H1 (cell line): ENCODE measurements around the gene PDE4D. TPM values are rescaled to one million over a fixed set of nuclear protein-coding genes. Genes with fewer than 3 reads are reported as not detected.

Experiments
- CTCF ChIA-PET: fragments of 300-600 bp; sonication (Branson Sonifier 250); formaldehyde crosslinking; loops from one replicate; lab custom pipeline; 2021; ENCODE audit not compliant: partially characterized antibody; lab: Charles Lee
- POLR2A ChIA-PET: fragments of 300-600 bp; sonication (Branson Sonifier 250); formaldehyde crosslinking; loops from one replicate; lab custom pipeline; 2021; ENCODE audit warnings: inconsistent platforms; ENCODE audit not compliant: partially characterized antibody; lab: Charles Lee
- DNase-seq, 2 experiments: peaks; one replicate each; pipeline versions ENCODE4 v3.0.0 to v3.0.0-alpha.2; 2010 to 2022; ENCODE audit warnings: low spot score in 2 of 2, low read depth in 1 of 2, mixed read lengths in 1 of 2
- FAIRE-seq: peaks from 2 replicates; lab custom pipeline; 2011; peaks lifted over from hg19 to GRCh38; lab: Jason Lieb, UNC
- H2AFZ ChIP-seq: 2 replicates; pipeline ENCODE4 v1.8.1; 2012; ENCODE audit warnings: low read length, inconsistent platforms
- H2AK5ac ChIP-seq: 2 replicates; pipeline ENCODE4 v1.6.1; 2013; ENCODE audit warnings: low read depth, low read length
- H2BK120ac ChIP-seq: replicated peaks from 2 replicates; pipeline ENCODE3; 2013; ENCODE audit warnings: low read depth, low read length, inconsistent platforms
- H2BK12ac ChIP-seq: 2 replicates; pipeline ENCODE4 v1.6.1; 2013; ENCODE audit warnings: low read depth, low read length
- H2BK15ac ChIP-seq: 2 replicates; pipeline ENCODE4 v1.6.1; 2013; ENCODE audit warnings: low read length
- H2BK20ac ChIP-seq: 2 replicates; pipeline ENCODE4 v1.6.1; 2013; ENCODE audit warnings: low read length
- H2BK5ac ChIP-seq: 2 replicates; pipeline ENCODE4 v1.6.1; 2013; ENCODE audit warnings: low read depth, low read length
- H3K14ac ChIP-seq: 2 replicates; pipeline ENCODE4 v1.6.1; 2013; ENCODE audit warnings: inconsistent platforms; ENCODE audit not compliant: insufficient read length
- H3K18ac ChIP-seq: 2 replicates; pipeline ENCODE4 v1.6.1; 2013; ENCODE audit warnings: low read length; ENCODE audit errors: extremely low read depth
- H3K23ac ChIP-seq: 2 replicates; pipeline ENCODE4 v1.6.1; 2013; ENCODE audit warnings: inconsistent platforms; ENCODE audit not compliant: insufficient read length
- H3K23me2 ChIP-seq: 2 replicates; pipeline ENCODE4 v1.6.1; 2013; ENCODE audit warnings: low read depth, low read length
- H3K27ac ChIP-seq: 2 replicates; pipeline ENCODE4 v1.6.1; 2011; ENCODE audit warnings: low read depth, low read length, inconsistent platforms
- H3K27me3 ChIP-seq, 4 experiments: replicated peaks in 1 of 4; 1 replicate in 1 of 4; 2 replicates in 3 of 4; pipeline versions ENCODE4 v1.6.1 to v1.8.1; 2011 to 2013; ENCODE audit warnings: low read length in 3 of 4, mild to moderate bottlenecking in 3 of 4, inconsistent platforms in 2 of 4, mixed read lengths in 2 of 4, moderate library complexity in 1 of 4; ENCODE audit not compliant: control insufficient read depth in 3 of 4, insufficient read depth in 3 of 4; ENCODE audit errors: extremely low read depth in 1 of 4
- H3K36me3 ChIP-seq, 4 experiments: 2 replicates each; pipeline versions ENCODE4 v1.6.1 to v1.8.1; 2011 to 2013; ENCODE audit warnings: mild to moderate bottlenecking in 4 of 4, low read length in 3 of 4, moderate library complexity in 2 of 4, control low read depth in 1 of 4, inconsistent platforms in 1 of 4; ENCODE audit not compliant: insufficient read depth in 4 of 4, control insufficient read depth in 2 of 4
- H3K4ac ChIP-seq: replicated peaks from 2 replicates; pipeline ENCODE3; 2013; ENCODE audit warnings: low read length, low read depth, mixed read lengths, inconsistent platforms; ENCODE audit not compliant: insufficient read length
- H3K4me1 ChIP-seq, 4 experiments: replicated peaks in 1 of 4; 1 replicate in 1 of 4; 2 replicates in 3 of 4; pipeline versions ENCODE4 v1.6.1 to v1.8.1; 2011 to 2013; ENCODE audit warnings: low read length in 3 of 4, inconsistent platforms in 2 of 4, mixed read lengths in 1 of 4; ENCODE audit not compliant: insufficient read depth in 4 of 4, control insufficient read depth in 3 of 4
- H3K4me2 ChIP-seq, 2 experiments: 2 replicates each; pipeline versions ENCODE4 v1.6.1 to v1.8.1; 2011 to 2013; ENCODE audit warnings: low read depth in 2 of 2, low read length in 2 of 2, control low read depth in 1 of 2, inconsistent platforms in 1 of 2, mild to moderate bottlenecking in 1 of 2; ENCODE audit not compliant: insufficient read depth in 1 of 2
- H3K4me3 ChIP-seq, 4 experiments: fragments of 200-600, 300-600 bp in 1 of 4; sonication (generic), shearing (Covaris generic), sonication (Bioruptor Twin) in 1 of 4; 2 replicates each; pipeline versions ENCODE4 v1.5.1 to v1.8.1; 2011 to 2016; ENCODE audit warnings: low read length in 4 of 4, low read depth in 3 of 4, control low read depth in 2 of 4, inconsistent platforms in 2 of 4, mild to moderate bottlenecking in 2 of 4, mixed read lengths in 1 of 4, moderate library complexity in 1 of 4; ENCODE audit not compliant: insufficient read depth in 2 of 4; ENCODE audit errors: extremely low read depth in 1 of 4
- H3K56ac ChIP-seq: replicated peaks from 2 replicates; pipeline ENCODE3; 2013; ENCODE audit warnings: low read depth, mild to moderate bottlenecking, mixed read lengths, low read length, inconsistent platforms; ENCODE audit not compliant: insufficient read length
- H3K79me1 ChIP-seq: 2 replicates; pipeline ENCODE4 v1.6.1; 2013; ENCODE audit warnings: low read depth, low read length, control low read depth
- H3K79me2 ChIP-seq, 2 experiments: 2 replicates each; pipeline versions ENCODE4 v1.6.1 to v1.8.1; 2012 to 2013; ENCODE audit warnings: low read length in 2 of 2, mild to moderate bottlenecking in 2 of 2, inconsistent platforms in 1 of 2; ENCODE audit not compliant: insufficient read depth in 2 of 2, control insufficient read depth in 1 of 2
- H3K9ac ChIP-seq, 4 experiments: replicated peaks in 1 of 4; 1 replicate in 1 of 4; 2 replicates in 3 of 4; pipeline versions ENCODE4 v1.6.1 to v1.8.1; 2011 to 2013; ENCODE audit warnings: low read depth in 3 of 4, low read length in 3 of 4, control low read depth in 2 of 4, mild to moderate bottlenecking in 2 of 4, moderate library complexity in 2 of 4, inconsistent platforms in 1 of 4; ENCODE audit errors: extremely low read depth in 1 of 4
- H3K9me3 ChIP-seq, 2 experiments: 2 replicates each; pipeline versions ENCODE4 v1.6.1 to v1.8.1; 2012 to 2013; ENCODE audit warnings: mild to moderate bottlenecking in 2 of 2, moderate library complexity in 2 of 2, control low read depth in 1 of 2, inconsistent platforms in 1 of 2, low read depth in 1 of 2, low read length in 1 of 2, mixed read lengths in 1 of 2; ENCODE audit not compliant: insufficient read depth in 2 of 2
- H4K20me1 ChIP-seq, 2 experiments: replicated peaks in 1 of 2; 2 replicates each; pipeline versions ENCODE3 to v1.8.1; 2011 to 2013; ENCODE audit warnings: inconsistent platforms in 2 of 2, low read length in 2 of 2, mild to moderate bottlenecking in 1 of 2; ENCODE audit not compliant: insufficient read depth in 2 of 2, control insufficient read depth in 1 of 2
- H4K5ac ChIP-seq: 2 replicates; pipeline ENCODE4 v1.6.1; 2013; ENCODE audit warnings: low read length, low read depth, mixed read lengths, inconsistent platforms; ENCODE audit not compliant: insufficient read length
- H4K8ac ChIP-seq: 2 replicates; pipeline ENCODE4 v1.8.0; 2013; ENCODE audit warnings: mild to moderate bottlenecking, moderate library complexity, low read length, inconsistent platforms; ENCODE audit not compliant: insufficient read depth; ENCODE audit errors: extremely low read depth
- H4K91ac ChIP-seq: replicated peaks from 2 replicates; pipeline ENCODE3; 2013; ENCODE audit warnings: low read length, mixed read lengths, inconsistent platforms; ENCODE audit not compliant: insufficient read length
- BACH1 ChIP-seq: IDR thresholded peaks from 2 replicates; pipeline ENCODE4 v1.6.1; 2012; ENCODE audit warnings: low read length, improper control_type of control experiment
- CHD2 ChIP-seq: IDR thresholded peaks from 2 replicates; pipeline ENCODE4 v1.6.1; 2012; ENCODE audit warnings: low read length, improper control_type of control experiment
- EGR1 ChIP-seq: IDR thresholded peaks from 2 replicates; pipeline ENCODE4 v1.6.1; 2011; ENCODE audit warnings: low read depth, low read length, borderline replicate concordance
- GABPA ChIP-seq: IDR thresholded peaks from 2 replicates; pipeline ENCODE4 v1.6.1; 2011; ENCODE audit warnings: mild to moderate bottlenecking, low read length, moderate library complexity, borderline replicate concordance; ENCODE audit not compliant: insufficient read depth
- GTF2F1 ChIP-seq: IDR thresholded peaks from 2 replicates; pipeline ENCODE4 v1.6.1; 2012; ENCODE audit warnings: low read depth, low read length, improper control_type of control experiment, borderline replicate concordance
- HDAC6 ChIP-seq: IDR thresholded peaks from one replicate; pipeline ENCODE4 v1.7.1; 2012; ENCODE audit warnings: low read depth, mild to moderate bottlenecking, inconsistent platforms, low read length, moderate library complexity
- NRF1 ChIP-seq: IDR thresholded peaks from 2 replicates; pipeline ENCODE4 v1.6.1; 2011; ENCODE audit warnings: mild to moderate bottlenecking, low read depth, low read length, improper control_type of control experiment
- SUZ12 ChIP-seq: fragments of 200-600 bp; sonication (generic); IDR thresholded peaks from 2 replicates; pipeline ENCODE4 v1.6.1; 2012; ENCODE audit warnings: mild to moderate bottlenecking, inconsistent platforms, low read length, moderate library complexity, mixed read lengths
- TBP ChIP-seq: IDR thresholded peaks from 2 replicates; pipeline ENCODE4 v1.6.1; 2011; ENCODE audit warnings: low read depth, low read length, improper control_type of control experiment
- YY1 ChIP-seq: IDR thresholded peaks from 2 replicates; pipeline ENCODE4 v1.6.1; 2011; ENCODE audit warnings: low read depth, mild to moderate bottlenecking, low read length
- WGBS, 2 experiments: shearing (Covaris generic) in 1 of 2; methylation state at CpG; one replicate each; pipeline versions ENCODE4 v1.1.6 to v1.1.7; 2013 to 2015; ENCODE audit warnings: low lambda C conversion rate in 2 of 2, mixed read lengths in 2 of 2, inconsistent platforms in 1 of 2, low coverage in 1 of 2, missing lambda C conversion rate in 1 of 2; ENCODE audit not compliant: insufficient replicate concordance in 2 of 2, insufficient coverage in 1 of 2, insufficient read length in 1 of 2; ENCODE audit errors: extremely low coverage in 1 of 2, missing lambda C conversion rate in 1 of 2; 5-methylcytosine and 5-hydroxymethylcytosine counted together
- polyA plus RNA-seq, 7 experiments: library from polyadenylated mRNA; depleted of rRNA in 3 of 7; stranded (reverse) in 5 of 7; unstranded in 2 of 7; fragments of >200 nt in 5 of 7; fragments of 200-250 nt in 2 of 7; gene quantifications; 1 replicate in 5 of 7; 2 replicates in 1 of 7; 4 replicates in 1 of 7; pipeline versions ENCODE4 v1.2.1 to v1.2.3, GENCODE V29; 2011 to 2013; ENCODE audit warnings: missing spikeins in 2 of 7, mixed read lengths in 2 of 7
- total RNA-seq: library from RNA; stranded (reverse); fragmentation: NEBNext Ultra II Directional; extraction: Animal tissue kit (Norgen Biotek cat#: 25700); gene quantifications from 2 replicates; pipeline ENCODE4 v1.2.1, GENCODE V29; 2021
- TF ChIP-seq, protein P1 (sequence below): IDR thresholded peaks from 2 replicates; pipeline ENCODE4 v1.6.1; 2012; ENCODE audit warnings: inconsistent platforms
- TF ChIP-seq, protein P2 (sequence below): IDR thresholded peaks from 2 replicates; pipeline ENCODE4 v1.6.1; 2012; ENCODE audit warnings: inconsistent platforms

Gene PDE4D
- total and polyA plus RNA-seq, 2 of the 8 experiments (the other 6 are each of a cell fraction or from before 2014, with no cell fraction given), result 2.3 to 3.7 TPM

DNA sequence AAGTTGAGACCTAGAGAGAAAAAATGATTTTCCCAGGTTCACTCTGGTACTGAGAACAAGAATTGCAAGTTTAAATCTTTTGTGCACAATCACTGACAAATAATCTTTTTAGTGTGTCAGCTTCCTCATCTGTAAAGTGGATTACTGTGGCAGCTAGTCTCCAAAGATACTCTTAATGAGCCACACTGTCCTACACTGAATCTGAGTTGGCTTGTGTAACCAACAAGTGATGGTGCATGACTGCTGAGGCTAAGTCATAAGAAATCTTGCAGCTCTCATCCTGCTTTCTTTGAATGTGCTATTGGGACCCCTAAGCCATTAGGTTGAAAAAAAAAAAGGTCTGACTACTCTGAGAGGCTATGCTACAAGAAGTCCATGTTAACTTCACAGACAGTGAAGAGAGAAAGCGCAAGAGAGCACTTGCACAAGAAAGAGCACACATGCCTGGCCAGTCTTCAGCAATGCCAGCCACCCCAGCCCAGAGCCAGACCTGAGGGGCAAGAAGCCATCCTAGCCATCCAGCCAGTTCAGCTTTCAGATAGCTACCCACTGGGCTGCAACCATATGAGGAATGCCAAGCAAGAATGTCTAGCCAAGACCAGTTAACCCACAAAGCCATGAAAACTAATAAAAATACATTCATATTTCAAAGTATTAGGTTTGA is 891.2 kb downstream of the PDE4D start:
- POLR2A ChIA-PET, result interaction anchor here (1.1 kb wide), 1 partner anchor 40 kb away, joined by 3 read pairs; no protein-coding TSS in a partner anchor
- H3K4me2 ChIP-seq, result no peak overlapping the region
- CTCF ChIA-PET, result interaction anchor here (0.7 to 14.8 kb wide), 9 partner anchors 10 to 1735 kb away, joined by 3 to 206 read pairs (median 4); no protein-coding TSS in a partner anchor
- TF ChIP-seq TBP (no peak), YY1 (no peak), BACH1 (no peak), HDAC6 (no peak), GABPA (no peak), CHD2 (no peak), GTF2F1 (no peak), EGR1 (no peak), SUZ12 (no peak), NRF1 (no peak)
- TF ChIP-seq, protein P1, sequence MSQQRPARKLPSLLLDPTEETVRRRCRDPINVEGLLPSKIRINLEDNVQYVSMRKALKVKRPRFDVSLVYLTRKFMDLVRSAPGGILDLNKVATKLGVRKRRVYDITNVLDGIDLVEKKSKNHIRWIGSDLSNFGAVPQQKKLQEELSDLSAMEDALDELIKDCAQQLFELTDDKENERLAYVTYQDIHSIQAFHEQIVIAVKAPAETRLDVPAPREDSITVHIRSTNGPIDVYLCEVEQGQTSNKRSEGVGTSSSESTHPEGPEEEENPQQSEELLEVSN, result no peak
- TF ChIP-seq, protein P2, sequence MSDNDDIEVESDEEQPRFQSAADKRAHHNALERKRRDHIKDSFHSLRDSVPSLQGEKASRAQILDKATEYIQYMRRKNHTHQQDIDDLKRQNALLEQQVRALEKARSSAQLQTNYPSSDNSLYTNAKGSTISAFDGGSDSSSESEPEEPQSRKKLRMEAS, result no peak

More for the DNA sequence above, 891.2 kb downstream of the PDE4D start:
- Histone ChIP-seq H3K56ac (no peak overlapping the region), H3K4me3 (no peak overlapping the region), H3K79me1 (no peaks in the 10 kb centered on the region), H2AK5ac (no peak overlapping the region), H3K36me3 (no peaks in the 10 kb centered on the region), H2BK20ac (peak overlapping the region; percentile 55; the same call in 1 of the 2 replicates), H2AFZ (no peak overlapping the region), H3K4me1 (peaks cover 2 to 14% (median 10%) of the 10 kb centered on the region in 4 experiments; a peak in 6 of 7 replicates), H3K18ac (no peak overlapping the region), H3K27me3 (no peaks in the 10 kb centered on the region), H4K8ac (no peak overlapping the region), H2BK12ac (no peak overlapping the region), H4K20me1 (no peaks in the 10 kb centered on the region), H3K27ac (no peak overlapping the region), H2BK120ac (no peak overlapping the region), H3K23me2 (no peaks in the 10 kb centered on the region), H4K91ac (no peak overlapping the region), H3K9me3 (no peaks in the 10 kb centered on the region; a peak in 1 of 4 replicates), H4K5ac (no peak overlapping the region), H3K79me2 (no peaks in the 10 kb centered on the region), H3K9ac (no peak overlapping the region), H3K14ac (no peak overlapping the region), H2BK5ac (no peak overlapping the region), H3K4ac (no peak overlapping the region), H2BK15ac (no peak overlapping the region), H3K23ac (no peak overlapping the region)
- no peak for FAIRE-seq
- no peak for DNase-seq
- 100% methylated on average over 1 of the region's 1 CpG; no CpG with 5 or more reads in 1 of the 2 experiments for WGBS, 2 experiments
